ENCODE data around the gene TRMO.

- TF ChIP-seq CTCF (conservative IDR thresholded peaks at IDR 0.05) (no peak), EZH2 (IDR thresholded peaks at IDR 0.05; ENCODE audit: low read depth) (no peak)
Measured at GRCh38 chr9:97936998-97937397, 14.7 kb upstream of the TRMO start.

Data from PC-9 (cell line).